ENCODE measurements around the gene GFRA3. TPM values are rescaled to one million over a fixed set of nuclear protein-coding genes. Genes with fewer than 3 reads are reported as not detected.

Gene GFRA3
- total RNA-seq, 1 donor from 2014 or later: 0.16 TPM

Other genes with a start within 250 kb of the GFRA3 start
- gene FAM13B, start 241.5 kb downstream of the GFRA3 start, total RNA-seq: 90.6 TPM
- not detected for gene WNT8A, start 190.6 kb downstream of the GFRA3 start, total RNA-seq
- 9.4 TPM for gene NME5, start 135.2 kb downstream of the GFRA3 start, total RNA-seq
- gene BRD8, start 96.0 kb downstream of the GFRA3 start, total RNA-seq: 47.7 TPM
- 4.1 TPM for gene KIF20A, start 95.5 kb downstream of the GFRA3 start, total RNA-seq
- 29.8 TPM for gene CDC23, start 61.3 kb downstream of the GFRA3 start, total RNA-seq
- 2.3 TPM for gene CDC25C, start 57.2 kb upstream of the GFRA3 start, total RNA-seq
- gene FAM53C, start 63.6 kb upstream of the GFRA3 start, total RNA-seq: 26.4 TPM
- 84.1 TPM for gene KDM3B, start 78.1 kb upstream of the GFRA3 start, total RNA-seq
- gene REEP2, start 164.4 kb upstream of the GFRA3 start, total RNA-seq: 71.0 TPM
- gene EGR1, start 190.9 kb upstream of the GFRA3 start, total RNA-seq: 2.8 TPM